HG03097 (cell line): ENCODE measurements around the gene SCEL.
A peak's percentile ranks its signal among the peaks of the same experiment; 100 is the strongest.

Experiments
- ATAC-seq: cut with Tn5 transposase; IDR thresholded peaks from one replicate; pipeline ENCODE4 v1.9.1; 2021; ENCODE audit not compliant: unreplicated experiment, low FRiP score

Gene SCEL

GRCh38 chr13:77548594-77548993 lies 13.1 kb downstream of the SCEL start:
- ATAC-seq: no peak

- ATAC-seq: no peak
Measured at GRCh38 chr13:77554069-77554468, 18.6 kb downstream of the SCEL start.

GRCh38 chr13:77555246-77555645 lies 19.7 kb downstream of the SCEL start:
- no peak for ATAC-seq

- ATAC-seq: no peak
Measured at GRCh38 chr13:77558016-77558415, 22.5 kb downstream of the SCEL start.

GRCh38 chr13:77563111-77563510 lies 27.6 kb downstream of the SCEL start:
- ATAC-seq: no peak

- no peak for ATAC-seq
Measured at GRCh38 chr13:77565635-77566034, 30.1 kb downstream of the SCEL start.

- ATAC-seq: no peak
Measured at GRCh38 chr13:77571956-77572355, 36.5 kb downstream of the SCEL start.

- no peak for ATAC-seq
Measured at GRCh38 chr13:77574096-77574495, 38.6 kb downstream of the SCEL start.

- no peak for ATAC-seq
Measured at GRCh38 chr13:77579959-77580358, 44.5 kb downstream of the SCEL start.

GRCh38 chr13:77580748-77581147 lies 45.2 kb downstream of the SCEL start:
- ATAC-seq: no peak

- peak; percentile 80 for ATAC-seq
Measured at GRCh38 chr13:77583581-77583980, 48.1 kb downstream of the SCEL start.

GRCh38 chr13:77584106-77584505 lies 48.6 kb downstream of the SCEL start:
- ATAC-seq: no peak

- no peak for ATAC-seq
Measured at GRCh38 chr13:77595166-77595810, 59.8 kb downstream of the SCEL start.

- ATAC-seq: no peak
Measured at GRCh38 chr13:77596777-77597176, 61.3 kb downstream of the SCEL start.

GRCh38 chr13:77599351-77599750 lies 63.8 kb downstream of the SCEL start:
- no peak for ATAC-seq

GRCh38 chr13:77600701-77601100 lies 65.2 kb downstream of the SCEL start:
- ATAC-seq: no peak

- no peak for ATAC-seq
Measured at GRCh38 chr13:77611068-77611467, 75.6 kb downstream of the SCEL start.

- ATAC-seq: no peak
Measured at GRCh38 chr13:77616027-77616426, 80.5 kb downstream of the SCEL start.

- no peak for ATAC-seq
Measured at GRCh38 chr13:77619655-77620054, 84.1 kb downstream of the SCEL start.

GRCh38 chr13:77620138-77620537 lies 84.6 kb downstream of the SCEL start:
- ATAC-seq: no peak

- ATAC-seq: no peak
Measured at GRCh38 chr13:77623806-77624205, 88.3 kb downstream of the SCEL start.

- ATAC-seq: no peak
Measured at GRCh38 chr13:77628170-77628569, 92.7 kb downstream of the SCEL start.

GRCh38 chr13:77637588-77637987 lies 102.1 kb downstream of the SCEL start:
- ATAC-seq: no peak
